Measurements from ENCODE around the gene FGFBP3.
A peak's percentile ranks its signal among the peaks of the same experiment; 100 is the strongest.

FGFBP3 gene

GRCh38 chr10:91879515-91880170, 29.6 kb downstream of the FGFBP3 start:
- no peak overlapping the region for H3K27ac ChIP-seq (ENCODE audit: low read length)
- no peaks in the 10 kb centered on the region for H3K27me3 ChIP-seq (ENCODE audit: control insufficient read depth, insufficient read depth, low read length)
- no peaks in the 10 kb centered on the region for H3K9me3 ChIP-seq (ENCODE audit: control insufficient read depth, low read depth, low read length)
- H3K4me3 ChIP-seq (ENCODE audit: low read length): peak overlapping the region; percentile 8
- H3K36me3 ChIP-seq (ENCODE audit: control insufficient read depth, low read depth, low read length): no peaks in the 10 kb centered on the region
- peak overlapping the region; percentile 16 for H3K9ac ChIP-seq (ENCODE audit: low read length)
- peaks cover 34% of the 10 kb centered on the region for H3K4me1 ChIP-seq (ENCODE audit: control insufficient read depth, low read depth, low read length)

- H3K9ac ChIP-seq (ENCODE audit: low read length): no peak overlapping the region
- no peak overlapping the region for H3K27ac ChIP-seq (ENCODE audit: low read length)
Observed at GRCh38 chr10:91875779-91876178, 33.5 kb downstream of the FGFBP3 start.

DNA sequence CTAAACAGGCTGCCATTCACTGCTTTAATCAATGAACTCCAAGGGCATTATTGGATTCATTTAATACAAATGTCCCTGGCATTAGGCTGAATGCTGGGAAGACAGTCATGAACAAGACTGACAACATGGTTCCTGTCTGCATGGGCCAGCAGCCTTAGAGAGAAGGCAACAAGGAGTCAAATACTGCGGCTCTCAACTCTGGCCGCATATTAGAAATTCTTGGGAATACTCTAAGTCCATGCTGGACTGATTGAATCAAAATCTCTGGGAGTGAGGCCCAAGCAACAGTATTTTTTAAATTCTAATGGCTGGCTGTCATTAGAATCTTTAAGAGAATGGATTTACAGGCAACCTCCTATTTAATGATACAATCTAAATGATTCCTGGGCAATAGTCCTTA, 34.1 kb downstream of the FGFBP3 start:
- H3K9ac ChIP-seq (ENCODE audit: low read length): no peak overlapping the region
- no peaks in the 10 kb centered on the region for H3K9me3 ChIP-seq (ENCODE audit: control insufficient read depth, low read depth, low read length)
- no peak overlapping the region for H3K4me3 ChIP-seq (ENCODE audit: low read length)

More at GRCh38 chr10:91875779-91876178, 33.5 kb downstream of the FGFBP3 start:
- Histone ChIP-seq H3K36me3 (ENCODE audit: control insufficient read depth, low read depth, low read length) (no peaks in the 10 kb centered on the region), H3K27me3 (ENCODE audit: control insufficient read depth, insufficient read depth, low read length) (no peaks in the 10 kb centered on the region), H3K4me1 (ENCODE audit: control insufficient read depth, low read depth, low read length) (peaks cover 17% of the 10 kb centered on the region), H3K9me3 (ENCODE audit: control insufficient read depth, low read depth, low read length) (no peaks in the 10 kb centered on the region), H3K4me3 (ENCODE audit: low read length) (no peak overlapping the region)

GRCh38 chr10:91865562-91866081, 43.7 kb downstream of the FGFBP3 start:
- no peaks in the 10 kb centered on the region for H3K27me3 ChIP-seq (ENCODE audit: control insufficient read depth, insufficient read depth, low read length)
- H3K36me3 ChIP-seq (ENCODE audit: control insufficient read depth, low read depth, low read length): peaks cover 34% of the 10 kb centered on the region
- H3K27ac ChIP-seq (ENCODE audit: low read length): no peak overlapping the region
- H3K9ac ChIP-seq (ENCODE audit: low read length): peak overlapping the region; percentile 13
- H3K9me3 ChIP-seq (ENCODE audit: control insufficient read depth, low read depth, low read length): no peaks in the 10 kb centered on the region
- no peak overlapping the region for H3K4me3 ChIP-seq (ENCODE audit: low read length)
- H3K4me1 ChIP-seq (ENCODE audit: control insufficient read depth, low read depth, low read length): peaks cover 19% of the 10 kb centered on the region

More for the DNA sequence above, 34.1 kb downstream of the FGFBP3 start:
- H3K36me3 ChIP-seq (ENCODE audit: control insufficient read depth, low read depth, low read length): no peaks in the 10 kb centered on the region
- H3K27me3 ChIP-seq (ENCODE audit: control insufficient read depth, insufficient read depth, low read length): no peaks in the 10 kb centered on the region
- peaks cover 11% of the 10 kb centered on the region for H3K4me1 ChIP-seq (ENCODE audit: control insufficient read depth, low read depth, low read length)
- no peak overlapping the region for H3K27ac ChIP-seq (ENCODE audit: low read length)

DNA sequence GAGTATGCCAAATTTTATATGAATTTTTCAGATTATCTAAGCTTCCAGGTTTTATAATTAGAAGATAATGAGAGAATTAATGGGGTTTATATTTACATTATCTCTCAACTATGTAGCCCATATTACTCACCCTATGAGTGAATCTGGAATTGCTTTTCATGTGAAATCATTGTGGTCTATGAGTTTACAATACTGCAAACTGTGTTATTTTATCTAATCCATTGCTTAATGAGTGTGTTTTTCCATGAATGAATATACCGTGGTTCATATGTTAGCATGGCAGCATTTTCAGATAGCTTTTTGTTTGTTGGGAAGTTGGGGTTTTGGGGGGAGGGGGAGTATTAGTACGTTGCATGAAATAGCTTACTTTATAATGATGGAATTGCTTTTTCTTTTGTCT, 44.5 kb downstream of the FGFBP3 start:
- H3K36me3 ChIP-seq (ENCODE audit: control insufficient read depth, low read depth, low read length): peaks cover 43% of the 10 kb centered on the region
- H3K4me1 ChIP-seq (ENCODE audit: control insufficient read depth, low read depth, low read length): peaks cover 19% of the 10 kb centered on the region
- no peak overlapping the region for H3K27ac ChIP-seq (ENCODE audit: low read length)
- H3K27me3 ChIP-seq (ENCODE audit: control insufficient read depth, insufficient read depth, low read length): no peaks in the 10 kb centered on the region
- no peaks in the 10 kb centered on the region for H3K9me3 ChIP-seq (ENCODE audit: control insufficient read depth, low read depth, low read length)
- H3K4me3 ChIP-seq (ENCODE audit: low read length): no peak overlapping the region
- no peak overlapping the region for H3K9ac ChIP-seq (ENCODE audit: low read length)

GRCh38 chr10:91864099-91864498, 45.2 kb downstream of the FGFBP3 start:
- Histone ChIP-seq H3K27ac (ENCODE audit: low read length) (no peak overlapping the region), H3K9me3 (ENCODE audit: control insufficient read depth, low read depth, low read length) (no peaks in the 10 kb centered on the region), H3K4me3 (ENCODE audit: low read length) (no peak overlapping the region), H3K36me3 (ENCODE audit: control insufficient read depth, low read depth, low read length) (peaks cover 50% of the 10 kb centered on the region), H3K9ac (ENCODE audit: low read length) (no peak overlapping the region), H3K27me3 (ENCODE audit: control insufficient read depth, insufficient read depth, low read length) (no peaks in the 10 kb centered on the region), H3K4me1 (ENCODE audit: control insufficient read depth, low read depth, low read length) (peaks cover 15% of the 10 kb centered on the region)

GRCh38 chr10:91860885-91861284, 48.4 kb downstream of the FGFBP3 start:
- Histone ChIP-seq H3K36me3 (ENCODE audit: control insufficient read depth, low read depth, low read length) (peaks cover 79% of the 10 kb centered on the region), H3K27ac (ENCODE audit: low read length) (no peak overlapping the region)

GRCh38 chr10:91856637-91857036, 52.6 kb downstream of the FGFBP3 start:
- no peaks in the 10 kb centered on the region for H3K9me3 ChIP-seq (ENCODE audit: control insufficient read depth, low read depth, low read length)
- no peaks in the 10 kb centered on the region for H3K4me1 ChIP-seq (ENCODE audit: control insufficient read depth, low read depth, low read length)
- H3K27me3 ChIP-seq (ENCODE audit: control insufficient read depth, insufficient read depth, low read length): no peaks in the 10 kb centered on the region
- no peak overlapping the region for H3K4me3 ChIP-seq (ENCODE audit: low read length)
- H3K36me3 ChIP-seq (ENCODE audit: control insufficient read depth, low read depth, low read length): peaks cover 88% of the 10 kb centered on the region
- no peak overlapping the region for H3K9ac ChIP-seq (ENCODE audit: low read length)
- H3K27ac ChIP-seq (ENCODE audit: low read length): no peak overlapping the region

More at GRCh38 chr10:91860885-91861284, 48.4 kb downstream of the FGFBP3 start:
- Histone ChIP-seq H3K27me3 (ENCODE audit: control insufficient read depth, insufficient read depth, low read length) (no peaks in the 10 kb centered on the region), H3K4me3 (ENCODE audit: low read length) (no peak overlapping the region), H3K9ac (ENCODE audit: low read length) (no peak overlapping the region), H3K9me3 (ENCODE audit: control insufficient read depth, low read depth, low read length) (no peaks in the 10 kb centered on the region), H3K4me1 (ENCODE audit: control insufficient read depth, low read depth, low read length) (peaks cover 12% of the 10 kb centered on the region)
